KMS-11 (cell line): Measurements from ENCODE around the gene MLH3.

ENCODE experiments used
- H2AFZ ChIP-seq: fragments of 200-600 bp; sonication (generic); 2 replicates; pipeline ENCODE4 v1.6.1; 2016; ENCODE audit warnings: antibody characterized with exemption, mixed run types, low read depth
- H3K27ac ChIP-seq: fragments of 200-600 bp; sonication (generic); 2 replicates; pipeline ENCODE4 v1.6.1; 2016; ENCODE audit warnings: mild to moderate bottlenecking, mixed run types
- H3K27me3 ChIP-seq: fragments of 200-600 bp; sonication (generic); 2 replicates; pipeline ENCODE4 v1.6.1; 2017; ENCODE audit warnings: mild to moderate bottlenecking, low read depth, mixed run types, moderate library complexity; ENCODE audit not compliant: insufficient read depth
- H3K36me3 ChIP-seq: fragments of 200-600 bp; sonication (generic); 2 replicates; pipeline ENCODE4 v1.6.1; 2017; ENCODE audit warnings: mild to moderate bottlenecking, mixed run types; ENCODE audit not compliant: insufficient read depth
- H3K4me1 ChIP-seq: fragments of 200-600 bp; sonication (generic); 2 replicates; pipeline ENCODE4 v1.6.1; 2016; ENCODE audit warnings: mild to moderate bottlenecking, low read depth, mixed run types; ENCODE audit not compliant: poor library complexity, severe bottlenecking
- H3K4me2 ChIP-seq: fragments of 200-600 bp; sonication (generic); 2 replicates; pipeline ENCODE4 v1.7.0; 2016; ENCODE audit warnings: mild to moderate bottlenecking, mixed run types
- H3K4me3 ChIP-seq: fragments of 200-600 bp; sonication (generic); IDR thresholded peaks from 2 replicates; pipeline ENCODE4 v1.6.1; 2017; ENCODE audit warnings: low read depth, low read length, mixed read lengths; ENCODE audit not compliant: insufficient read depth
- H3K79me2 ChIP-seq: fragments of 200-600 bp; sonication (generic); 2 replicates; pipeline ENCODE4 v1.6.1; 2016; ENCODE audit warnings: low read depth, mixed run types; ENCODE audit not compliant: insufficient read depth
- H3K9ac ChIP-seq: fragments of 200-600 bp; sonication (generic); 2 replicates; pipeline ENCODE4 v1.6.1; 2016; ENCODE audit warnings: mild to moderate bottlenecking, mixed run types
- H4K20me1 ChIP-seq: fragments of 200-600 bp; sonication (generic); 2 replicates; pipeline ENCODE4 v1.6.1; 2016; ENCODE audit warnings: mild to moderate bottlenecking, mixed run types; ENCODE audit not compliant: insufficient read depth
- CTCF ChIP-seq: fragments of 200-600 bp; sonication (generic); conservative IDR thresholded peaks from 2 replicates; pipeline ENCODE4 v1.6.1; 2017; ENCODE audit warnings: low read depth, mild to moderate bottlenecking, antibody characterized with exemption, low read length, moderate library complexity, mixed read lengths

MLH3 gene

GRCh38 chr14:75090353-75090752, 39.1 kb upstream of the MLH3 start:
- Histone ChIP-seq H3K27me3 (no peaks in the 10 kb centered on the region), H3K27ac (no peak overlapping the region), H4K20me1 (no peaks in the 10 kb centered on the region), H3K4me2 (no peak overlapping the region), H3K36me3 (no peaks in the 10 kb centered on the region), H3K4me1 (no peaks in the 10 kb centered on the region), H3K79me2 (no peaks in the 10 kb centered on the region), H2AFZ (no peak overlapping the region), H3K9ac (no peak overlapping the region), H3K4me3 (no peak overlapping the region)
- no peak for TF ChIP-seq CTCF

DNA sequence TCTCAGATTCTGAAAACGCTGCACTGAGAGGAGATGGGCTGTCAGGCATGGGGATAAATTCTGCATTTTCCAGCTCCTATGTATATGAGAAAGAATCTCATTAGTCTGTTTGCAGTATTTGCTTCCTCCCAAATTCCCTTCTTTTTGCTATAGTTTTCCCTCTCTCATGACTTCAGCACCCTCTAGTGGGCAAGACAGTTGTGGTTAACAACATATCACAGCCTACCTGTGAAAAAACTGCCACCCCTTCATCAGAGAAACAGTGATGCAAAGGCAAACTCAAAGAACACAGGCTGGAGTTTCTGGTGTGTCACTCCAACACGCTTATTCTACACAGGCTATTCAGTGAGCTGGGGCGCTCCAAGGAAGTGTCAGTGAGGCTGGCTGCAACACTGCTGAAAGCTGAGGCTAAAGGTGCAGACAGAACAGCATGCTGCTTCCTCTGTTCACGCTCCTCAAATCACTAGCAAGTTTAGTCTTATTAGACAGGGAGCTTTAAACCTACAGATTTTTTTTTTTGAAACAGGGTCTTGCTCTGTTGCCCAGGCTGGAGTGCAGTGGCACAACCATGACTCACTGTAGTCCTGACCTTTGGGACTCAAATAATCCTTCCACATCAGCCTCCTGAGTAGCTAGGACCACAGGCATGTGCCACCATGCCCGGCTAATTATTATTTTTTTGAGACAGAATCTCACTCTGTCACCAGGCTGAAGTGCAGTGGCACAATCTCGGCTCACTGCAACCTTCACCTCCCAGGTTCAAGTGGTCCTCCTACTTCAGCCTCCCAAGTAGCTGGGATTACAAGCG, 37.5 kb upstream of the MLH3 start:
- Histone ChIP-seq H3K4me1 (no peaks in the 10 kb centered on the region), H3K27ac (no peak overlapping the region), H2AFZ (no peak overlapping the region), H3K79me2 (no peaks in the 10 kb centered on the region), H3K27me3 (no peaks in the 10 kb centered on the region), H3K4me2 (no peak overlapping the region), H4K20me1 (no peaks in the 10 kb centered on the region), H3K36me3 (no peaks in the 10 kb centered on the region), H3K9ac (no peak overlapping the region), H3K4me3 (no peak overlapping the region)
- TF ChIP-seq CTCF, result peak; percentile 74

GRCh38 chr14:75088153-75088552, 36.9 kb upstream of the MLH3 start:
- no peak overlapping the region for H3K9ac ChIP-seq
- no peak overlapping the region for H3K4me2 ChIP-seq
- H3K27me3 ChIP-seq, result no peaks in the 10 kb centered on the region
- no peaks in the 10 kb centered on the region for H3K4me1 ChIP-seq
- H3K27ac ChIP-seq, result no peak overlapping the region
- no peak overlapping the region for H2AFZ ChIP-seq
- no peaks in the 10 kb centered on the region for H3K79me2 ChIP-seq
- H3K4me3 ChIP-seq, result no peak overlapping the region
- H3K36me3 ChIP-seq, result no peaks in the 10 kb centered on the region
- TF ChIP-seq CTCF, result no peak
- H4K20me1 ChIP-seq, result no peaks in the 10 kb centered on the region

- H3K27me3 ChIP-seq, result no peaks in the 10 kb centered on the region
- H3K4me2 ChIP-seq, result no peak overlapping the region
- H3K27ac ChIP-seq, result no peak overlapping the region
- TF ChIP-seq CTCF, result no peak
- no peaks in the 10 kb centered on the region for H3K4me1 ChIP-seq
- no peaks in the 10 kb centered on the region for H3K36me3 ChIP-seq
- H3K9ac ChIP-seq, result no peak overlapping the region
- H3K4me3 ChIP-seq, result no peak overlapping the region
- H3K79me2 ChIP-seq, result no peaks in the 10 kb centered on the region
- no peaks in the 10 kb centered on the region for H4K20me1 ChIP-seq
- H2AFZ ChIP-seq, result no peak overlapping the region
Measured at GRCh38 chr14:75084513-75084912, 33.2 kb upstream of the MLH3 start.
